Transverse colon (tissue), 4 donors: ENCODE results near the gene NUDCD2.
"Not testable (repeated sequence)": the region's sequence is repeated elsewhere in the genome, so short reads cannot be mapped to it uniquely, and the experiment has no call there.

Source experiments
- EP300 ChIP-seq: sonication (generic); formaldehyde crosslinking; IDR thresholded peaks from one replicate; pipeline ENCODE4 v1.6.1; 2017; ENCODE audit warnings: antibody characterized with exemption, low read depth
- POLR2A ChIP-seq: fragments of 450-650 bp; IDR thresholded peaks from one replicate; pipeline ENCODE4 v1.6.1; 2016; ENCODE audit warnings: antibody characterized with exemption, mild to moderate bottlenecking, moderate library complexity
- POLR2AphosphoS5 ChIP-seq, 3 donors: sonication (generic); formaldehyde crosslinking; IDR thresholded peaks; one replicate each; pipeline ENCODE4 v1.6.1; 2016; ENCODE audit warnings: antibody characterized with exemption in 3 of 3
- TF ChIP-seq, protein P1 (sequence below), 5 experiments: fragments of 200-600 bp in 3 of 5; fragments of 450-650 bp in 2 of 5; sonication (generic) in 3 of 5; IDR thresholded peaks; 1 replicate in 2 of 5; 2 replicates in 3 of 5; pipeline ENCODE4 v1.5.1; 2016 to 2017; ENCODE audit warnings: antibody characterized with exemption in 5 of 5, inconsistent platforms in 3 of 5, mild to moderate bottlenecking in 2 of 5, moderate library complexity in 1 of 5

DNA sequence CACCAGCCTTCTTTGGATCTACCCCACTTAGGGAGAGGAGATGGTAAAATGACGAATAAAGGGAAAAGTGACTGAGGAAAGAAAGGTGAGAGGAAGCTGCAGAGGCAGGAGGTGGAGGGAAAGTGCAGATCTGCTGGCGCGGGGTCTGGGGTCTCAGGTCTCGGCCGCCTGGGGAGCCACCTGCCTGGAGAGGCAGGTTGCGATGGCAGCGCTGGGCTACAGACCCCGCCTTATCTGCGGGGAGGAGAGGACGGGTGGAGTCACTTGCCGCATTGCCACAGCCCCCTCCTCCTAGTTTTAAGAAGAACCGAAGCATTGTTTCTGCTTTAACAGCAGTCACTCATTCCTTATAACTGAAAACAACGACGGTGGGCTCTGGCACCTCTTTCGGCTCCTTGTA, 44.2 kb downstream of the NUDCD2 start:
- not testable (repeated sequence) for TF ChIP-seq POLR2A; EP300; POLR2AphosphoS5 (IDR thresholded peaks at IDR 0.05)
- TF ChIP-seq, protein P1, sequence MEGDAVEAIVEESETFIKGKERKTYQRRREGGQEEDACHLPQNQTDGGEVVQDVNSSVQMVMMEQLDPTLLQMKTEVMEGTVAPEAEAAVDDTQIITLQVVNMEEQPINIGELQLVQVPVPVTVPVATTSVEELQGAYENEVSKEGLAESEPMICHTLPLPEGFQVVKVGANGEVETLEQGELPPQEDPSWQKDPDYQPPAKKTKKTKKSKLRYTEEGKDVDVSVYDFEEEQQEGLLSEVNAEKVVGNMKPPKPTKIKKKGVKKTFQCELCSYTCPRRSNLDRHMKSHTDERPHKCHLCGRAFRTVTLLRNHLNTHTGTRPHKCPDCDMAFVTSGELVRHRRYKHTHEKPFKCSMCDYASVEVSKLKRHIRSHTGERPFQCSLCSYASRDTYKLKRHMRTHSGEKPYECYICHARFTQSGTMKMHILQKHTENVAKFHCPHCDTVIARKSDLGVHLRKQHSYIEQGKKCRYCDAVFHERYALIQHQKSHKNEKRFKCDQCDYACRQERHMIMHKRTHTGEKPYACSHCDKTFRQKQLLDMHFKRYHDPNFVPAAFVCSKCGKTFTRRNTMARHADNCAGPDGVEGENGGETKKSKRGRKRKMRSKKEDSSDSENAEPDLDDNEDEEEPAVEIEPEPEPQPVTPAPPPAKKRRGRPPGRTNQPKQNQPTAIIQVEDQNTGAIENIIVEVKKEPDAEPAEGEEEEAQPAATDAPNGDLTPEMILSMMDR (IDR thresholded peaks at IDR 0.05), result not testable (repeated sequence)
